GM18520 (cell line): ENCODE results near the gene FANCD2OS.
"Not testable (repeated sequence)": the region's sequence is repeated elsewhere in the genome, so short reads cannot be mapped to it uniquely, and the experiment has no call there.

Source experiments
- ATAC-seq: cut with Tn5 transposase; IDR thresholded peaks from one replicate; pipeline ENCODE4 v1.9.1; 2021; ENCODE audit not compliant: unreplicated experiment

The FANCD2OS gene

GRCh38 chr3:10108091-10108490, at the start of gene FANCD2OS:
Gene FANCD2OS, minus strand, starts transcription at chr3:10108255. Its CDS starts 3,481 bp downstream, at chr3:10104774.
- ATAC-seq: no peak

- no peak for ATAC-seq
These were observed 49.0 kb upstream of the FANCD2OS start for GRCh38 chr3:10157031-10157430.

- ATAC-seq: no peak
These were observed 47.6 kb upstream of the FANCD2OS start for GRCh38 chr3:10155658-10156057.

GRCh38 chr3:10155123-10155472, 47.0 kb upstream of the FANCD2OS start:
- no peak for ATAC-seq

- ATAC-seq: no peak
These were observed 46.5 kb upstream of the FANCD2OS start for GRCh38 chr3:10154335-10155122.

- ATAC-seq: no peak
These were observed 42.9 kb upstream of the FANCD2OS start for GRCh38 chr3:10150987-10151386.

- ATAC-seq: no peak
These were observed 41.2 kb upstream of the FANCD2OS start for GRCh38 chr3:10149226-10149625.

GRCh38 chr3:10145685-10146084, 37.6 kb upstream of the FANCD2OS start:
- ATAC-seq: no peak

GRCh38 chr3:10142707-10143560, 34.9 kb upstream of the FANCD2OS start:
- ATAC-seq: no peak

GRCh38 chr3:10140996-10141546, 33.0 kb upstream of the FANCD2OS start:
- ATAC-seq: no peak

- no peak for ATAC-seq
These were observed 29.1 kb upstream of the FANCD2OS start for GRCh38 chr3:10137178-10137577.

- ATAC-seq: no peak
These were observed 28.5 kb upstream of the FANCD2OS start for GRCh38 chr3:10136426-10137005.

- ATAC-seq: not testable (repeated sequence)
These were observed 27.8 kb upstream of the FANCD2OS start for GRCh38 chr3:10135872-10136271.

- ATAC-seq: no peak
These were observed 14.7 kb upstream of the FANCD2OS start for GRCh38 chr3:10122724-10123123.

GRCh38 chr3:10121064-10121463, 13.0 kb upstream of the FANCD2OS start:
- ATAC-seq: no peak

GRCh38 chr3:10119376-10119775, 11.3 kb upstream of the FANCD2OS start:
- ATAC-seq: no peak

- no peak for ATAC-seq
These were observed 8.9 kb upstream of the FANCD2OS start for GRCh38 chr3:10116928-10117327.

GRCh38 chr3:10116138-10116460, 8.0 kb upstream of the FANCD2OS start:
- no peak for ATAC-seq

GRCh38 chr3:10115326-10116137, 7.5 kb upstream of the FANCD2OS start, which contains the start of gene BRK1:
Gene BRK1, plus strand, starts transcription at chr3:10115675. Its CDS starts 27 bp downstream, at chr3:10115702.
- ATAC-seq: peak; percentile 97

- ATAC-seq: no peak
These were observed 1.1 kb downstream of the FANCD2OS start for GRCh38 chr3:10106919-10107318.

- ATAC-seq: no peak
These were observed 9.0 kb downstream of the FANCD2OS start for GRCh38 chr3:10099041-10099440.
